Fibroblast of lung (primary cell): ENCODE measurements around the gene EWSR1. TPM values are rescaled to one million over a fixed set of nuclear protein-coding genes. Genes with fewer than 3 reads are reported as not detected.

Experiments
- DNase-seq, 2 donors: peaks; one replicate each; pipeline versions ENCODE4 v3.0.0 to v3.0.0-alpha.2; 2010; ENCODE audit warnings: low read depth in 2 of 2
- H2AFZ ChIP-seq: 2 replicates; pipeline ENCODE4 v1.5.1; 2012; ENCODE audit warnings: low read length, control low read depth, inconsistent platforms
- H3K27ac ChIP-seq: 2 replicates; pipeline ENCODE4 v1.5.1; 2011; ENCODE audit warnings: low read length, control low read depth; ENCODE audit not compliant: insufficient read depth
- H3K27me3 ChIP-seq: 2 replicates; pipeline ENCODE4 v1.5.1; 2011; ENCODE audit warnings: mild to moderate bottlenecking, low read length; ENCODE audit not compliant: control insufficient read depth, insufficient read depth
- H3K36me3 ChIP-seq: 2 replicates; pipeline ENCODE4 v1.5.1; 2011; ENCODE audit warnings: low read length; ENCODE audit not compliant: control insufficient read depth, insufficient read depth
- H3K4me1 ChIP-seq: 2 replicates; pipeline ENCODE4 v1.5.1; 2011; ENCODE audit warnings: low read length; ENCODE audit not compliant: control insufficient read depth, insufficient read depth; ENCODE audit errors: extremely low read depth
- H3K4me2 ChIP-seq: 2 replicates; pipeline ENCODE4 v1.5.1; 2011; ENCODE audit warnings: low read length, control low read depth; ENCODE audit not compliant: insufficient read depth; ENCODE audit errors: extremely low read depth
- H3K4me3 ChIP-seq, 4 experiments: fragments of 200-600 bp in 1 of 4; sonication (generic) in 1 of 4; replicated peaks in 1 of 4; 2 replicates each; pipeline ENCODE4 v1.5.1; 2011 to 2016; ENCODE audit warnings: low read length in 4 of 4, low read depth in 3 of 4, mild to moderate bottlenecking in 3 of 4, control low read depth in 2 of 4, inconsistent platforms in 1 of 4, mixed read lengths in 1 of 4; ENCODE audit not compliant: insufficient read depth in 1 of 4; ENCODE audit errors: control extremely low read depth in 1 of 4
- H3K79me2 ChIP-seq: 2 replicates; pipeline ENCODE4 v1.5.1; 2012; ENCODE audit warnings: mild to moderate bottlenecking, low read length, inconsistent platforms; ENCODE audit not compliant: control insufficient read depth, insufficient read depth
- H3K9ac ChIP-seq: 2 replicates; pipeline ENCODE4 v1.5.1; 2011; ENCODE audit warnings: mild to moderate bottlenecking, low read length, control low read depth; ENCODE audit not compliant: insufficient read depth
- H3K9me3 ChIP-seq: 2 replicates; pipeline ENCODE4 v1.5.1; 2012; ENCODE audit warnings: low read depth, low read length; ENCODE audit not compliant: control insufficient read depth, insufficient read depth
- H4K20me1 ChIP-seq: 2 replicates; pipeline ENCODE4 v1.5.1; 2011; ENCODE audit warnings: low read length; ENCODE audit not compliant: control insufficient read depth, insufficient read depth; ENCODE audit errors: extremely low read depth
- CTCF ChIP-seq, 2 donors: IDR thresholded peaks in 1 of 2; conservative IDR thresholded peaks in 1 of 2; 1 replicate in 1 of 2; 2 replicates in 1 of 2; pipeline ENCODE4 v1.5.1; 2011 to 2012; ENCODE audit warnings: low read length in 2 of 2, control low read depth in 1 of 2, inconsistent platforms in 1 of 2, low read depth in 1 of 2, mild to moderate bottlenecking in 1 of 2
- EZH2 ChIP-seq: IDR thresholded peaks from 2 replicates; pipeline ENCODE4 v1.5.1; 2012; ENCODE audit warnings: low read length, control low read depth, mild to moderate bottlenecking; ENCODE audit errors: missing control alignments
- polyA plus RNA-seq, 2 donors: library from polyadenylated mRNA; depleted of rRNA in 1 of 2; stranded (reverse) in 1 of 2; unstranded in 1 of 2; fragments of >200 nt; gene quantifications; 2 replicates each; pipeline ENCODE4 v1.2.1, GENCODE V29; 2011 to 2012; ENCODE audit warnings: missing spikeins in 1 of 2
- total RNA-seq: library from RNA; depleted of rRNA; stranded (reverse); fragments of >200 nt; gene quantifications from 2 replicates; pipeline ENCODE4 v1.2.1, GENCODE V29; 2014

EWSR1 gene
- total and polyA plus RNA-seq, 2 donors (not counting 1 experiment from before 2014, with no cell fraction given): 150 to 172 TPM

- Histone ChIP-seq H2AFZ (no peak overlapping the region), H3K27me3 (no peaks in the 10 kb centered on the region), H3K4me3 (no peak overlapping the region), H3K36me3 (peaks cover 11% of the 10 kb centered on the region), H3K4me2 (no peak overlapping the region), H3K9ac (no peak overlapping the region), H4K20me1 (no peaks in the 10 kb centered on the region), H3K4me1 (peaks cover 8% of the 10 kb centered on the region), H3K79me2 (no peaks in the 10 kb centered on the region), H3K9me3 (no peaks in the 10 kb centered on the region), H3K27ac (no peak overlapping the region)
- DNase-seq: no peak
- TF ChIP-seq EZH2: no peak
- no peak for TF ChIP-seq CTCF (conservative IDR thresholded peaks at IDR 0.05 in 1 of 2, IDR thresholded peaks at IDR 0.05 in 1 of 2; ENCODE audit: low read depth in 1 of 2, low read length in 2 of 2)
Measured at GRCh38 chr22:29334148-29334547, 66.1 kb downstream of the EWSR1 start.

- Histone ChIP-seq H3K4me2 (no peak overlapping the region), H3K4me1 (peaks cover 8% of the 10 kb centered on the region), H3K9me3 (no peaks in the 10 kb centered on the region), H3K27me3 (no peaks in the 10 kb centered on the region), H4K20me1 (no peaks in the 10 kb centered on the region), H3K4me3 (no peak overlapping the region), H2AFZ (no peak overlapping the region), H3K36me3 (peaks cover 11% of the 10 kb centered on the region), H3K79me2 (no peaks in the 10 kb centered on the region), H3K27ac (no peak overlapping the region), H3K9ac (no peak overlapping the region)
- DNase-seq: no peak
- TF ChIP-seq EZH2 (no peak), CTCF (conservative IDR thresholded peaks at IDR 0.05 in 1 of 2, IDR thresholded peaks at IDR 0.05 in 1 of 2; ENCODE audit: low read depth in 1 of 2, low read length in 2 of 2) (no peak)
Measured at GRCh38 chr22:29334696-29335344, 66.8 kb downstream of the EWSR1 start.

GRCh38 chr22:29335656-29336055 lies 67.6 kb downstream of the EWSR1 start:
- Histone ChIP-seq H3K27ac (no peak overlapping the region), H4K20me1 (no peaks in the 10 kb centered on the region), H3K27me3 (no peaks in the 10 kb centered on the region), H3K9ac (no peak overlapping the region), H2AFZ (no peak overlapping the region), H3K36me3 (peaks cover 16% of the 10 kb centered on the region), H3K4me2 (no peak overlapping the region), H3K79me2 (no peaks in the 10 kb centered on the region), H3K9me3 (no peaks in the 10 kb centered on the region), H3K4me1 (peaks cover 7% of the 10 kb centered on the region), H3K4me3 (no peak overlapping the region)
- DNase-seq: no peak
- no peak for TF ChIP-seq CTCF (conservative IDR thresholded peaks at IDR 0.05 in 1 of 2, IDR thresholded peaks at IDR 0.05 in 1 of 2; ENCODE audit: low read depth in 1 of 2, low read length in 2 of 2)
- no peak for TF ChIP-seq EZH2
